Peyer's patch (tissue), 4 donors: ENCODE measurements around the gene PRG2. TPM values are rescaled to one million over a fixed set of nuclear protein-coding genes. Genes with fewer than 3 reads are reported as not detected.

Source experiments
- DNase-seq, 3 donors: peaks; one replicate each; pipeline ENCODE4 v3.0.0-alpha.2; 2017 to 2019
- H3K27ac ChIP-seq, 4 donors: fragments of 200-600 bp; sonication (generic); one replicate each; pipeline ENCODE4 v1.5.1; 2016 to 2019
- H3K27me3 ChIP-seq, 2 donors: fragments of 200-600 bp; sonication (generic); one replicate each; pipeline ENCODE4 v1.5.1; 2019
- H3K36me3 ChIP-seq, 3 donors: fragments of 200-600 bp; sonication (generic); one replicate each; pipeline ENCODE4 v1.5.1; 2016 to 2019
- H3K4me1 ChIP-seq, 4 donors: fragments of 200-600 bp; sonication (generic); one replicate each; pipeline ENCODE4 v1.5.1; 2016 to 2019
- H3K4me3 ChIP-seq, 4 donors: fragments of 200-600 bp; sonication (generic); 1 replicate in 3 of 4; 2 replicates in 1 of 4; pipeline ENCODE4 v1.5.1; 2016 to 2019; ENCODE audit warnings: mild to moderate bottlenecking in 1 of 4
- H3K9me3 ChIP-seq, 4 donors: fragments of 200-600 bp; sonication (generic); one replicate each; pipeline ENCODE4 v1.5.1; 2016 to 2019; ENCODE audit warnings: mild to moderate bottlenecking in 1 of 4
- POLR2A ChIP-seq, 2 donors: fragments of 450-650 bp; IDR thresholded peaks; one replicate each; pipeline ENCODE4 v1.5.1; 2017; ENCODE audit warnings: antibody characterized with exemption in 2 of 2, mild to moderate bottlenecking in 2 of 2, moderate library complexity in 2 of 2
- total RNA-seq, 4 donors: library from RNA; depleted of rRNA; stranded (reverse); fragments of >200 nt; gene quantifications; one replicate each; pipeline ENCODE4 v1.1.0, GENCODE V29; 2016
- TF ChIP-seq, protein P1 (sequence below), 6 experiments: fragments of 450-650 bp in 4 of 6; fragments of 200-600 bp in 2 of 6; sonication (generic) in 1 of 6; IDR thresholded peaks; one replicate each; pipeline ENCODE4 v1.5.1; 2017 to 2019; ENCODE audit warnings: antibody characterized with exemption in 6 of 6, mild to moderate bottlenecking in 3 of 6, moderate library complexity in 1 of 6

PRG2 gene
- total RNA-seq, 4 donors from 2014 or later: not detected

- H3K27me3 ChIP-seq: no peaks in the 10 kb centered on the region
- DNase-seq: no peak
- H3K4me3 ChIP-seq: no peak within 1 kb of the TSS
- no peaks in the 10 kb centered on the region for H3K36me3 ChIP-seq
- H3K4me1 ChIP-seq: no peaks in the 10 kb centered on the region
- no peaks in the 10 kb centered on the region for H3K9me3 ChIP-seq
- H3K27ac ChIP-seq: no peak within 1 kb of the TSS
- TF ChIP-seq, protein P1, sequence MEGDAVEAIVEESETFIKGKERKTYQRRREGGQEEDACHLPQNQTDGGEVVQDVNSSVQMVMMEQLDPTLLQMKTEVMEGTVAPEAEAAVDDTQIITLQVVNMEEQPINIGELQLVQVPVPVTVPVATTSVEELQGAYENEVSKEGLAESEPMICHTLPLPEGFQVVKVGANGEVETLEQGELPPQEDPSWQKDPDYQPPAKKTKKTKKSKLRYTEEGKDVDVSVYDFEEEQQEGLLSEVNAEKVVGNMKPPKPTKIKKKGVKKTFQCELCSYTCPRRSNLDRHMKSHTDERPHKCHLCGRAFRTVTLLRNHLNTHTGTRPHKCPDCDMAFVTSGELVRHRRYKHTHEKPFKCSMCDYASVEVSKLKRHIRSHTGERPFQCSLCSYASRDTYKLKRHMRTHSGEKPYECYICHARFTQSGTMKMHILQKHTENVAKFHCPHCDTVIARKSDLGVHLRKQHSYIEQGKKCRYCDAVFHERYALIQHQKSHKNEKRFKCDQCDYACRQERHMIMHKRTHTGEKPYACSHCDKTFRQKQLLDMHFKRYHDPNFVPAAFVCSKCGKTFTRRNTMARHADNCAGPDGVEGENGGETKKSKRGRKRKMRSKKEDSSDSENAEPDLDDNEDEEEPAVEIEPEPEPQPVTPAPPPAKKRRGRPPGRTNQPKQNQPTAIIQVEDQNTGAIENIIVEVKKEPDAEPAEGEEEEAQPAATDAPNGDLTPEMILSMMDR (IDR thresholded peaks at IDR 0.05): no peak
- TF ChIP-seq POLR2A (IDR thresholded peaks at IDR 0.05): no peak
Measured at GRCh38 chr11:57380975-57381374, 9.5 kb downstream of the PRG2 start, which contains the start of gene PRG3. Gene PRG3 (minus strand): TSS chr11:57381150. CDS start chr11:57380708, 442 bp downstream.

GRCh38 chr11:57379732-57380131 lies 10.7 kb downstream of the PRG2 start:
- H3K36me3 ChIP-seq: no peaks in the 10 kb centered on the region
- DNase-seq: no peak
- H3K9me3 ChIP-seq: no peaks in the 10 kb centered on the region
- no peak overlapping the region for H3K27ac ChIP-seq
- H3K27me3 ChIP-seq: no peaks in the 10 kb centered on the region
- H3K4me1 ChIP-seq: no peaks in the 10 kb centered on the region
- no peak overlapping the region for H3K4me3 ChIP-seq
- TF ChIP-seq, protein P1 (IDR thresholded peaks at IDR 0.05): no peak
- TF ChIP-seq POLR2A (IDR thresholded peaks at IDR 0.05): no peak

DNA sequence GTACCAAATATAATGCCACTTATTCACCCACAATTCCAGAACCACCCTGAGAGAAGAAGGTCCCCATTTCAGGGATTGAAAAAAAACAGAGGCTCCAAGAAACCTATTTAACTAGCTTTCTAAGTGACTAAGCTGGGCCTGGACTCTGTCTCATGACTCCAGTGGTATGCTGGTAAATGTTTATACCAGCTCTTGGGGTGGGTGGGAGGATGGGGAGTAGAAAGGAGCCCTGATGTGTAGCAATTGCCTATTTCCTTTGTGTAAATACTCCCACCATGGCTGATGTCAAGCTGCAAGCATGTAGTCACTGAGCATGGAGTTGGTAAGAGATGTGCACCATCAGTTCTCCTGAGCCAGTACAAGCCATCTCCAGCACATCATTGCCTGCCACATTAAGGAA lies 12.3 kb downstream of the PRG2 start:
- Histone ChIP-seq H3K4me3 (no peak overlapping the region), H3K27ac (no peak overlapping the region), H3K9me3 (no peaks in the 10 kb centered on the region), H3K4me1 (no peaks in the 10 kb centered on the region), H3K36me3 (no peaks in the 10 kb centered on the region), H3K27me3 (no peaks in the 10 kb centered on the region)
- TF ChIP-seq POLR2A (IDR thresholded peaks at IDR 0.05): no peak
- TF ChIP-seq, protein P1 (IDR thresholded peaks at IDR 0.05): no peak
- no peak for DNase-seq

- H3K4me3 ChIP-seq: no peak overlapping the region
- H3K4me1 ChIP-seq: no peaks in the 10 kb centered on the region
- H3K27ac ChIP-seq: no peak overlapping the region
- H3K27me3 ChIP-seq: no peaks in the 10 kb centered on the region
- TF ChIP-seq, protein P1 (IDR thresholded peaks at IDR 0.05): no peak
- no peak for TF ChIP-seq POLR2A (IDR thresholded peaks at IDR 0.05)
- no peaks in the 10 kb centered on the region for H3K9me3 ChIP-seq
- no peaks in the 10 kb centered on the region for H3K36me3 ChIP-seq
- DNase-seq: no peak
Measured at GRCh38 chr11:57377107-57377506, 13.3 kb downstream of the PRG2 start.

- H3K27ac ChIP-seq: no peak overlapping the region
- H3K4me3 ChIP-seq: no peak overlapping the region
- no peaks in the 10 kb centered on the region for H3K9me3 ChIP-seq
- no peaks in the 10 kb centered on the region for H3K27me3 ChIP-seq
- TF ChIP-seq, protein P1 (IDR thresholded peaks at IDR 0.05): no peak
- TF ChIP-seq POLR2A (IDR thresholded peaks at IDR 0.05): no peak
- H3K36me3 ChIP-seq: no peaks in the 10 kb centered on the region
- no peaks in the 10 kb centered on the region for H3K4me1 ChIP-seq
- DNase-seq: no peak
Measured at GRCh38 chr11:57376095-57377090, 14.1 kb downstream of the PRG2 start.
